GM12878 (cell line): ENCODE measurements around the gene HMOX1. TPM values are rescaled to one million over a fixed set of nuclear protein-coding genes. Genes with fewer than 3 reads are reported as not detected.

ENCODE experiments used
- ASH2L ChIP-seq: fragments of 300-600, 200-600 bp; sonication (generic); IDR thresholded peaks from 2 replicates; pipeline ENCODE4 v1.6.1; 2017; ENCODE audit warnings: low read depth, mild to moderate bottlenecking, borderline replicate concordance
- ATF3 ChIP-seq: IDR thresholded peaks from 2 replicates; pipeline ENCODE4 v1.6.1; 2011; ENCODE audit warnings: low read depth, mild to moderate bottlenecking, low read length, moderate library complexity, borderline replicate concordance; ENCODE audit errors: extremely low read depth
- ATF7 ChIP-seq: fragments of 450-650 bp; IDR thresholded peaks from 2 replicates; pipeline ENCODE4 v1.6.1; 2016; ENCODE audit warnings: low read depth, mild to moderate bottlenecking
- BACH1 ChIP-seq: fragments of 450-650 bp; IDR thresholded peaks from 2 replicates; pipeline ENCODE4 v1.6.1; 2017; ENCODE audit warnings: mild to moderate bottlenecking, borderline replicate concordance
- CBX3 ChIP-seq: fragments of 200-600 bp; sonication (generic); IDR thresholded peaks from 2 replicates; pipeline ENCODE4 v1.6.1; 2016; ENCODE audit warnings: low read depth, borderline replicate concordance
- CHD4 ChIP-seq: fragments of 200-600 bp; sonication (generic); IDR thresholded peaks from 2 replicates; pipeline ENCODE4 v1.6.1; 2016; ENCODE audit warnings: mild to moderate bottlenecking
- CTCF ChIP-seq, 3 experiments: IDR thresholded peaks in 2 of 3; conservative IDR thresholded peaks in 1 of 3; 2 replicates each; pipeline ENCODE4 v1.5.1; 2011; ENCODE audit warnings: low read depth in 3 of 3, low read length in 3 of 3, mild to moderate bottlenecking in 3 of 3, control low read depth in 2 of 3, moderate library complexity in 2 of 3, inconsistent platforms in 1 of 3, mixed read lengths in 1 of 3; ENCODE audit not compliant: control insufficient read depth in 2 of 3, insufficient read depth in 1 of 3; ENCODE audit errors: extremely low read depth in 1 of 3
- E2F8 ChIP-seq: fragments of 450-650 bp; IDR thresholded peaks from 2 replicates; pipeline ENCODE4 v1.6.1; 2018; ENCODE audit warnings: mild to moderate bottlenecking, low read depth, moderate library complexity; ENCODE audit not compliant: partially characterized antibody
- FOS ChIP-seq: IDR thresholded peaks from 3 replicates; pipeline ENCODE4 v1.6.1; 2011; ENCODE audit warnings: borderline replicate concordance; ENCODE audit not compliant: insufficient read length; ENCODE audit errors: extremely low read depth
- FOXK2 ChIP-seq: fragments of 450-650 bp; IDR thresholded peaks from 2 replicates; pipeline ENCODE4 v1.6.1; 2017; ENCODE audit warnings: mild to moderate bottlenecking, moderate library complexity
- GATAD2B ChIP-seq: fragments of 450-650 bp; conservative IDR thresholded peaks from 2 replicates; pipeline ENCODE4 v1.6.1; 2017; ENCODE audit warnings: low read depth, mild to moderate bottlenecking, moderate library complexity
- HCFC1 ChIP-seq: fragments of 150-350 bp; IDR thresholded peaks from 2 replicates; pipeline ENCODE4 v1.6.1; 2014; ENCODE audit warnings: low read length
- IRF4 ChIP-seq: IDR thresholded peaks from 2 replicates; pipeline ENCODE4 v1.6.1; 2011; ENCODE audit warnings: low read depth, low read length
- JUND ChIP-seq: IDR thresholded peaks from 2 replicates; pipeline ENCODE4 v1.6.1; 2012; ENCODE audit warnings: low read depth, mild to moderate bottlenecking, low read length, improper control_type of control experiment, moderate library complexity
- MXI1 ChIP-seq: fragments of 150-350 bp; IDR thresholded peaks from 2 replicates; pipeline ENCODE4 v1.6.1; 2011; ENCODE audit warnings: low read depth, mild to moderate bottlenecking, inconsistent platforms, low read length, improper control_type of control experiment
- SREBF2 ChIP-seq: IDR thresholded peaks from 2 replicates; pipeline ENCODE4 v1.6.1; 2012; ENCODE audit warnings: mild to moderate bottlenecking, low read length
- STAT1 ChIP-seq: fragments of 450-650 bp; conservative IDR thresholded peaks from 2 replicates; pipeline ENCODE4 v1.6.1; 2014; ENCODE audit warnings: antibody characterized with exemption, mild to moderate bottlenecking
- TAF1 ChIP-seq: IDR thresholded peaks from 2 replicates; pipeline ENCODE4 v1.6.1; 2011; ENCODE audit warnings: mild to moderate bottlenecking, low read depth, low read length, borderline replicate concordance
- TBL1XR1 ChIP-seq: IDR thresholded peaks from 2 replicates; pipeline ENCODE4 v1.6.1; 2012; ENCODE audit warnings: low read depth, low read length, improper control_type of control experiment
- TCF12 ChIP-seq: IDR thresholded peaks from 2 replicates; pipeline ENCODE4 v1.6.1; 2011; ENCODE audit warnings: low read depth, mild to moderate bottlenecking, low read length
- ZNF592 ChIP-seq: fragments of 450-650 bp; IDR thresholded peaks from 2 replicates; pipeline ENCODE4 v1.6.1; 2017; ENCODE audit warnings: mild to moderate bottlenecking, moderate library complexity
- polyA plus RNA-seq, 11 experiments: library from polyadenylated mRNA; depleted of rRNA in 4 of 11; unstranded in 6 of 11; stranded (reverse) in 5 of 11; fragments of >200 nt; fragmentation: Nextera tagmentation in 4 of 11; fragmentation: Illumina TruSeq in 1 of 11; extraction: Ambion mirVana in 4 of 11; extraction: Trizol in 1 of 11; gene quantifications; 1 replicate in 1 of 11; 2 replicates in 10 of 11; pipeline versions ENCODE4 v1.2.1 to v1.2.3, GENCODE V29; 2011 to 2016; ENCODE audit warnings: inconsistent platforms in 2 of 11, missing spikeins in 2 of 11, low read depth in 1 of 11
- total RNA-seq, 4 experiments: library from RNA; depleted of rRNA in 3 of 4; stranded (reverse); fragments of >200 nt in 3 of 4; fragmentation: Illumina TruSeq in 1 of 4; extraction: Trizol in 1 of 4; gene quantifications; 2 replicates each; pipeline versions ENCODE4 v1.2.1 to v1.2.3, GENCODE V29; 2013 to 2021

Gene HMOX1
- total and polyA plus RNA-seq, 10 of the 15 experiments (the other 5 are each of a cell fraction or from before 2014, with no cell fraction given), result 1.5 to 36.7 (median 18.8) TPM

GRCh38 chr22:35380537-35381423 lies at the start of gene HMOX1 (continued):
- no peak for TF ChIP-seq STAT1
- TF ChIP-seq CHD4, result no peak
- TF ChIP-seq ATF7, result no peak
- no peak for TF ChIP-seq ZNF592
- TF ChIP-seq HCFC1, result no peak
- TF ChIP-seq MXI1, result peak; percentile 73
- TF ChIP-seq ATF3, result peak; percentile 65; the same call in 1 of the 2 replicates
- peak; percentile 88 for TF ChIP-seq GATAD2B
- no peak for TF ChIP-seq FOS
- peak; percentile 75; the same call in 1 of the 2 replicates for TF ChIP-seq TAF1
- TF ChIP-seq JUND, result no peak
- TF ChIP-seq FOXK2, result no peak
- TF ChIP-seq E2F8, result no peak
- no peak for TF ChIP-seq IRF4
- TF ChIP-seq SREBF2, result no peak
- TF ChIP-seq ASH2L, result no peak
- no peak for TF ChIP-seq TBL1XR1
- TF ChIP-seq TCF12, result no peak
- peak in 1 of 3 experiments; percentile 51; a peak in 2 of 6 replicates for TF ChIP-seq CTCF (IDR thresholded peaks at IDR 0.05 in 2 of 3, conservative IDR thresholded peaks at IDR 0.05 in 1 of 3; ENCODE audit: control insufficient read depth in 2 of 3, extremely low read depth in 1 of 3, insufficient read depth in 1 of 3, low read depth in 3 of 3, low read length in 3 of 3)
- TF ChIP-seq BACH1, result peak; percentile 92
- TF ChIP-seq CBX3, result no peak
